NT2/D1 (cell line): ENCODE results near the gene GFM2.

Source experiments
- SUZ12 ChIP-seq: IDR thresholded peaks from 2 replicates; pipeline ENCODE4 v1.6.1; 2011; ENCODE audit not compliant: insufficient read length, insufficient read depth; ENCODE audit errors: extremely low read depth
- YY1 ChIP-seq: IDR thresholded peaks from 2 replicates; pipeline ENCODE4 v1.6.1; 2011; ENCODE audit not compliant: insufficient read length, insufficient read depth
- ZNF274 ChIP-seq: IDR thresholded peaks from 2 replicates; pipeline ENCODE4 v1.6.1; 2011; ENCODE audit warnings: mild to moderate bottlenecking, low read depth, low read length

DNA sequence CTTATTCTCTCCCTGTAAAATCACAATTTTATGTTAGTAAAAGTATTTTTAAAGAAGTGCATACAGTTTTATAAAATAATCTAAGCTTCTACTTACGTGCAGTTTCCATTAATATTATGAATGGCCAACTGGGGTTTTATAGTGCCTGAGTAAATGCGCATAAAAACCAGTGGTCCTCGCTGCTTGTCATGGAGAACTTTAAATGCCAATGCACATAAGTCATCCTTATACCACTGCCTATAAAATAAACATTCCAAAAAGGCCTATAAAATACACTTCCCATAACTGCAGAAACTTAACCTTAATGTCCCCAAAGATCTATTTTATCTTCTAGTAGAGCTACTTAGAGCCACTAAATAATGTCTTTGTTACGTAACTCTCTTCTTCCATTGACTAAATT, 28.5 kb downstream of the GFM2 start:
- TF ChIP-seq ZNF274 = no peak
- TF ChIP-seq YY1 = no peak
- no peak for TF ChIP-seq SUZ12
